GM12878 (cell line): ENCODE results near the gene PBOV1. TPM values are rescaled to one million over a fixed set of nuclear protein-coding genes. Genes with fewer than 3 reads are reported as not detected.

ENCODE experiments used
- ATAC-seq: fragments of 200-7000 bp; cut with Tn5 transposase; 3 replicates; pipeline ENCODE4 v1.9.1; 2020; ENCODE audit warnings: mild to moderate bottlenecking, moderate library complexity
- BruUV-seq: library from RNA; stranded (reverse); fragments of 400-500 nt; replicated peaks from 2 replicates; lab custom pipeline; 2021; lab: Mats Ljungman, UMichigan
- CTCF ChIA-PET: fragments of 300-600 bp; sonication (Branson Sonifier 250); formaldehyde crosslinking; extraction: SDS; loops from one replicate; lab custom pipeline; 2021; ENCODE audit warnings: inconsistent platforms; lab: Yijun Ruan, JAX
- POLR2A ChIA-PET: fragments of 350-600 bp; formaldehyde crosslinking; extraction: SDS; loops from one replicate; lab custom pipeline; 2021; ENCODE audit warnings: inconsistent platforms; lab: Charles Lee
- RAD21 ChIA-PET: fragments of 300-600 bp; sonication (Branson Sonifier 250); formaldehyde crosslinking; loops from one replicate; lab custom pipeline; 2023; ENCODE audit warnings: antibody characterized with exemption; ENCODE audit not compliant: unreplicated experiment; lab: Charles Lee
- SMC1A ChIA-PET: fragments of 300-600 bp; sonication (Branson Sonifier 250); formaldehyde crosslinking; loops from one replicate; lab custom pipeline; 2023; ENCODE audit not compliant: unreplicated experiment, uncharacterized antibody; lab: Charles Lee
- DNase-seq: peaks from one replicate; pipeline ENCODE4 v3.0.0-alpha.2; 2011; ENCODE audit warnings: low read depth, low spot score
- FAIRE-seq: peaks from 3 replicates; lab custom pipeline; 2011; peaks lifted over from hg19 to GRCh38; lab: Jason Lieb, UNC
- H2AFZ ChIP-seq: 2 replicates; pipeline ENCODE4 v1.6.0; 2011; ENCODE audit warnings: low read depth, low read length, control low read depth; ENCODE audit not compliant: control insufficient read depth
- H3K27ac ChIP-seq: 2 replicates; pipeline ENCODE4 v1.5.1; 2011; ENCODE audit warnings: control low read depth; ENCODE audit not compliant: control insufficient read depth, insufficient read depth
- H3K27me3 ChIP-seq, 2 experiments: replicated peaks in 1 of 2; 2 replicates each; pipeline versions ENCODE4 v1.6.0 to v1.6.1; 2011; ENCODE audit warnings: low read length in 1 of 2; ENCODE audit not compliant: control insufficient read depth in 2 of 2, insufficient read depth in 2 of 2
- H3K36me3 ChIP-seq, 2 experiments: 2 replicates each; pipeline ENCODE4 v1.5.1; 2011; ENCODE audit warnings: low read length in 1 of 2; ENCODE audit not compliant: control insufficient read depth in 2 of 2, insufficient read depth in 2 of 2
- H3K4me1 ChIP-seq: 2 replicates; pipeline ENCODE4 v1.6.1; 2011; ENCODE audit warnings: mild to moderate bottlenecking, low read length, moderate library complexity, mixed read lengths; ENCODE audit not compliant: control insufficient read depth, insufficient read depth
- H3K4me2 ChIP-seq: 2 replicates; pipeline ENCODE4 v1.6.0; 2011; ENCODE audit warnings: control low read depth; ENCODE audit not compliant: control insufficient read depth, insufficient read depth
- H3K4me3 ChIP-seq: fragments of 200-600 bp; sonication (generic); 2 replicates; pipeline ENCODE4 v1.5.1; 2016
- H3K79me2 ChIP-seq: 2 replicates; pipeline ENCODE4 v1.6.0; 2011; ENCODE audit warnings: low read length; ENCODE audit not compliant: control insufficient read depth, insufficient read depth
- H3K9ac ChIP-seq: 2 replicates; pipeline ENCODE4 v1.8.0; 2011; ENCODE audit warnings: low read length, control low read depth, mixed read lengths; ENCODE audit not compliant: control insufficient read depth, insufficient read depth
- H3K9me3 ChIP-seq: replicated peaks from 3 replicates; pipeline ENCODE4 v1.5.1; 2011; ENCODE audit warnings: mild to moderate bottlenecking, low read length; ENCODE audit not compliant: control insufficient read depth, insufficient read depth
- H4K20me1 ChIP-seq: 2 replicates; pipeline ENCODE4 v1.6.0; 2011; ENCODE audit not compliant: control insufficient read depth, insufficient read depth
- ATF7 ChIP-seq: fragments of 450-650 bp; IDR thresholded peaks from 2 replicates; pipeline ENCODE4 v1.6.1; 2016; ENCODE audit warnings: low read depth, mild to moderate bottlenecking
- ETV6 ChIP-seq, 2 experiments: fragments of 450-650 bp in 1 of 2; IDR thresholded peaks in 1 of 2; conservative IDR thresholded peaks in 1 of 2; 2 replicates each; pipeline ENCODE4 v1.6.1; 2014; ENCODE audit warnings: antibody characterized with exemption in 1 of 2, borderline replicate concordance in 1 of 2, low read depth in 1 of 2, mild to moderate bottlenecking in 1 of 2, moderate library complexity in 1 of 2
- IKZF1 ChIP-seq: fragments of 450-650 bp; conservative IDR thresholded peaks from 2 replicates; pipeline ENCODE4 v1.6.1; 2017; ENCODE audit warnings: antibody characterized with exemption, mild to moderate bottlenecking
- KAT2A ChIP-seq: conservative IDR thresholded peaks from 2 replicates; pipeline ENCODE4 v1.6.1; 2011; ENCODE audit warnings: low read depth, low read length; ENCODE audit not compliant: control insufficient read depth
- MXI1 ChIP-seq: fragments of 150-350 bp; IDR thresholded peaks from 2 replicates; pipeline ENCODE4 v1.6.1; 2011; ENCODE audit warnings: low read depth, mild to moderate bottlenecking, inconsistent platforms, low read length, improper control_type of control experiment
- NFXL1 ChIP-seq: fragments of 450-650 bp; IDR thresholded peaks from 2 replicates; pipeline ENCODE4 v1.6.1; 2017; ENCODE audit warnings: antibody characterized with exemption, mild to moderate bottlenecking, borderline replicate concordance
- PAX8 ChIP-seq: fragments of 450-650 bp; IDR thresholded peaks from 2 replicates; pipeline ENCODE4 v1.6.1; 2017; ENCODE audit warnings: mild to moderate bottlenecking, moderate library complexity
- RAD21 ChIP-seq: IDR thresholded peaks from 2 replicates; pipeline ENCODE4 v1.6.1; 2011; ENCODE audit warnings: mild to moderate bottlenecking, low read depth, low read length, moderate library complexity; ENCODE audit not compliant: insufficient read depth
- SIX5 ChIP-seq: IDR thresholded peaks from 2 replicates; pipeline ENCODE4 v1.6.1; 2011; ENCODE audit warnings: mild to moderate bottlenecking, low read depth, low read length, moderate library complexity; ENCODE audit not compliant: severe bottlenecking
- ZNF24 ChIP-seq: fragments of 450-650 bp; IDR thresholded peaks from 2 replicates; pipeline ENCODE4 v1.6.1; 2017; ENCODE audit warnings: antibody characterized with exemption, mild to moderate bottlenecking
- WGBS: methylation state at CpG from one replicate; pipeline ENCODE4 v1.1.6; 2016; ENCODE audit warnings: low lambda C conversion rate; ENCODE audit not compliant: insufficient replicate concordance, insufficient coverage; ENCODE audit errors: missing lambda C conversion rate; 5-methylcytosine and 5-hydroxymethylcytosine counted together
- in situ Hi-C: fragments of 300-500 bp; cut with MboI; formaldehyde crosslinking; loops from 9 replicates; pipeline ENCODE4 v1.14.3; 2018; ENCODE audit warnings: mixed read lengths
- intact Hi-C: fragments of 100-400 bp; cut with micrococcal nuclease; formaldehyde crosslinking; loops from one replicate; pipeline ENCODE4 v1.14.2; 2022; ENCODE audit not compliant: unreplicated experiment
- polyA plus RNA-seq, 11 experiments: library from polyadenylated mRNA; depleted of rRNA in 4 of 11; unstranded in 6 of 11; stranded (reverse) in 5 of 11; fragments of >200 nt; fragmentation: Nextera tagmentation in 4 of 11; fragmentation: Illumina TruSeq in 1 of 11; extraction: Ambion mirVana in 4 of 11; extraction: Trizol in 1 of 11; gene quantifications; 1 replicate in 1 of 11; 2 replicates in 10 of 11; pipeline versions ENCODE4 v1.2.1 to v1.2.3, GENCODE V29; 2011 to 2016; ENCODE audit warnings: inconsistent platforms in 2 of 11, missing spikeins in 2 of 11, low read depth in 1 of 11
- total RNA-seq, 4 experiments: library from RNA; depleted of rRNA in 3 of 4; stranded (reverse); fragments of >200 nt in 3 of 4; fragmentation: Illumina TruSeq in 1 of 4; extraction: Trizol in 1 of 4; gene quantifications; 2 replicates each; pipeline versions ENCODE4 v1.2.1 to v1.2.3, GENCODE V29; 2013 to 2021
- TF ChIP-seq, protein P1 (sequence below): IDR thresholded peaks from 2 replicates; pipeline ENCODE4 v1.6.1; 2012; ENCODE audit warnings: improper control_type of control experiment, low read depth, low read length; ENCODE audit not compliant: insufficient replicate concordance

PBOV1 gene
- total and polyA plus RNA-seq, 10 of the 15 experiments (the other 5 are each of a cell fraction or from before 2014, with no cell fraction given) = not detected

DNA sequence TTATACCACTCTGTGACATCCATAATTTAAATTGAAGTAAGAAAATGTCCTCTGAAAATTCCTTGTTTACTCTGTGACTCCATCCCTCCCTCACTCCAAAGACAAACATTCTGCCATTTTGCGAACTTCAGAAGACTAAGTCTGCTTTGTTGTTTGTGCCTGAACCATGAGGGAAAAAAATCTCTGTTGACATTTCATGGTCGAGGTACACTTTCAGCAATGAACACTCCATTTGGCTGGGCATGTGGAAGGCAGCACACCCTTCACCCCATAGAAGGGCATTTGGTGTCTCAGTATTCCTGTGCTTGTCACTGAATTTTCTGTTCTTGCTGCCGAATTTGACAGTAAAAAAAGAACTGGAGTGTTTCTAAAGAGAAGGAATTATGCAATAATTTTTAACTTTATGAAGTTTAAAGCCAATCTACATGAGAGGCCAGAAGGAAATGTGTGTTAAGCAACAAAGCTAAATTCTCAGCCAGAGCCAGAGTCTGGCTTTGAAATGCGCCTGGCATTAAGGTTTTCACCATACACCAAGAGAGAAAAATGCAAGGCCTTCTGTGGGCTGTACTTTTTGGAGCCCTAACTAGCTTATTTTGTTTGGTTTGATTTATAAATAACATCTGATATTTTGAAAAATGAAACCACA lies 4.7 kb upstream of the PBOV1 start:
- H3K27ac ChIP-seq = no peak overlapping the region
- intact Hi-C loops = no loop called here
- no TSS peak for BruUV-seq
- TF ChIP-seq NFXL1 (no peak), IKZF1 (no peak), ZNF24 (no peak), ETV6 (conservative IDR thresholded peaks at IDR 0.05 in 1 of 2, IDR thresholded peaks at IDR 0.05 in 1 of 2; ENCODE audit: borderline replicate concordance in 1 of 2, low read depth in 1 of 2) (no peak), KAT2A (no peak), PAX8 (no peak), MXI1 (no peak), SIX5 (no peak), RAD21 (no peak), ATF7 (no peak)
- TF ChIP-seq, protein P1, sequence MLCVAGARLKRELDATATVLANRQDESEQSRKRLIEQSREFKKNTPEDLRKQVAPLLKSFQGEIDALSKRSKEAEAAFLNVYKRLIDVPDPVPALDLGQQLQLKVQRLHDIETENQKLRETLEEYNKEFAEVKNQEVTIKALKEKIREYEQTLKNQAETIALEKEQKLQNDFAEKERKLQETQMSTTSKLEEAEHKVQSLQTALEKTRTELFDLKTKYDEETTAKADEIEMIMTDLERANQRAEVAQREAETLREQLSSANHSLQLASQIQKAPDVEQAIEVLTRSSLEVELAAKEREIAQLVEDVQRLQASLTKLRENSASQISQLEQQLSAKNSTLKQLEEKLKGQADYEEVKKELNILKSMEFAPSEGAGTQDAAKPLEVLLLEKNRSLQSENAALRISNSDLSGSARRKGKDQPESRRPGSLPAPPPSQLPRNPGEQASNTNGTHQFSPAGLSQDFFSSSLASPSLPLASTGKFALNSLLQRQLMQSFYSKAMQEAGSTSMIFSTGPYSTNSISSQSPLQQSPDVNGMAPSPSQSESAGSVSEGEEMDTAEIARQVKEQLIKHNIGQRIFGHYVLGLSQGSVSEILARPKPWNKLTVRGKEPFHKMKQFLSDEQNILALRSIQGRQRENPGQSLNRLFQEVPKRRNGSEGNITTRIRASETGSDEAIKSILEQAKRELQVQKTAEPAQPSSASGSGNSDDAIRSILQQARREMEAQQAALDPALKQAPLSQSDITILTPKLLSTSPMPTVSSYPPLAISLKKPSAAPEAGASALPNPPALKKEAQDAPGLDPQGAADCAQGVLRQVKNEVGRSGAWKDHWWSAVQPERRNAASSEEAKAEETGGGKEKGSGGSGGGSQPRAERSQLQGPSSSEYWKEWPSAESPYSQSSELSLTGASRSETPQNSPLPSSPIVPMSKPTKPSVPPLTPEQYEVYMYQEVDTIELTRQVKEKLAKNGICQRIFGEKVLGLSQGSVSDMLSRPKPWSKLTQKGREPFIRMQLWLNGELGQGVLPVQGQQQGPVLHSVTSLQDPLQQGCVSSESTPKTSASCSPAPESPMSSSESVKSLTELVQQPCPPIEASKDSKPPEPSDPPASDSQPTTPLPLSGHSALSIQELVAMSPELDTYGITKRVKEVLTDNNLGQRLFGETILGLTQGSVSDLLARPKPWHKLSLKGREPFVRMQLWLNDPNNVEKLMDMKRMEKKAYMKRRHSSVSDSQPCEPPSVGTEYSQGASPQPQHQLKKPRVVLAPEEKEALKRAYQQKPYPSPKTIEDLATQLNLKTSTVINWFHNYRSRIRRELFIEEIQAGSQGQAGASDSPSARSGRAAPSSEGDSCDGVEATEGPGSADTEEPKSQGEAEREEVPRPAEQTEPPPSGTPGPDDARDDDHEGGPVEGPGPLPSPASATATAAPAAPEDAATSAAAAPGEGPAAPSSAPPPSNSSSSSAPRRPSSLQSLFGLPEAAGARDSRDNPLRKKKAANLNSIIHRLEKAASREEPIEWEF = no peak
- no peaks in the 10 kb centered on the region for H3K79me2 ChIP-seq
- RAD21 ChIA-PET = no interaction called here
- CTCF ChIA-PET = no interaction called here
- H3K27me3 ChIP-seq = no peaks in the 10 kb centered on the region; a peak in 1 of 4 replicates
- H3K4me2 ChIP-seq = no peak overlapping the region
- no peak overlapping the region for H3K4me3 ChIP-seq
- ATAC-seq (no peak), DNase-seq (no peak), FAIRE-seq (no peak)
- no peaks in the 10 kb centered on the region for H3K36me3 ChIP-seq
- no peaks in the 10 kb centered on the region for H3K4me1 ChIP-seq
- H2AFZ ChIP-seq = no peak overlapping the region
- no peaks in the 10 kb centered on the region for H4K20me1 ChIP-seq
- no peaks in the 10 kb centered on the region for H3K9me3 ChIP-seq
- in situ Hi-C loops = no loop called here
- WGBS = 32% methylated on average over 4 of the region's 4 CpGs
- POLR2A ChIA-PET = no interaction called here
- no peak overlapping the region for H3K9ac ChIP-seq
- SMC1A ChIA-PET = interaction anchor here (0.8 kb wide), 1 partner anchor 54 kb away, joined by 3 read pairs; no protein-coding TSS in a partner anchor
